Calu3 (cell line): Measurements from ENCODE around the gene STXBP4. TPM values are rescaled to one million over a fixed set of nuclear protein-coding genes. Genes with fewer than 3 reads are reported as not detected.

Source experiments
- BruUV-seq: library from RNA; stranded (reverse); fragments of 400-500 nt; replicated peaks from 2 replicates; lab custom pipeline; 2021; lab: Mats Ljungman, UMichigan
- CTCF ChIA-PET: fragments of 300-600 bp; sonication (Branson Sonifier 250); formaldehyde crosslinking; loops from one replicate; lab custom pipeline; 2022; ENCODE audit warnings: antibody characterized with exemption; lab: Charles Lee
- DNase-seq: peaks from one replicate; pipeline ENCODE4 v3.0.0; 2022
- H3K27ac Mint-ChIP-seq: one replicate; pipeline ENCODE4 v1.8.0; 2022; ENCODE audit warnings: mixed read lengths; ENCODE audit not compliant: unreplicated experiment
- H3K27me3 Mint-ChIP-seq: one replicate; pipeline ENCODE4 v1.8.0; 2022; ENCODE audit warnings: mixed read lengths; ENCODE audit not compliant: unreplicated experiment
- H3K36me3 Mint-ChIP-seq: one replicate; pipeline ENCODE4 v1.8.0; 2022; ENCODE audit warnings: mild to moderate bottlenecking, moderate library complexity, mixed read lengths; ENCODE audit not compliant: insufficient read depth, unreplicated experiment
- H3K4me1 Mint-ChIP-seq: one replicate; pipeline ENCODE4 v1.8.0; 2022; ENCODE audit warnings: mild to moderate bottlenecking, low read depth, mixed read lengths; ENCODE audit not compliant: unreplicated experiment
- H3K4me3 Mint-ChIP-seq: one replicate; pipeline ENCODE4 v1.8.0; 2022; ENCODE audit warnings: mild to moderate bottlenecking, low read depth, moderate library complexity, mixed read lengths; ENCODE audit not compliant: unreplicated experiment
- H3K9me3 Mint-ChIP-seq: one replicate; pipeline ENCODE4 v1.8.0; 2022; ENCODE audit warnings: low read depth, mixed read lengths; ENCODE audit not compliant: unreplicated experiment
- CTCF ChIP-seq: fragments of 200-600 bp; IDR thresholded peaks from one replicate; pipeline ENCODE4 v1.8.0; 2022; ENCODE audit warnings: antibody characterized with exemption; ENCODE audit not compliant: unreplicated experiment
- intact Hi-C: fragments of 100-400 bp; cut with micrococcal nuclease; formaldehyde crosslinking; loops from one replicate; pipeline ENCODE4 v1.10.0; 2022; ENCODE audit not compliant: unreplicated experiment
- total RNA-seq: library from RNA; stranded (reverse); gene quantifications from 2 replicates; pipeline ENCODE4 v1.2.3, GENCODE V29; 2022

Gene STXBP4
- total RNA-seq, 1 experiment from 2014 or later: 9.2 TPM

DNA sequence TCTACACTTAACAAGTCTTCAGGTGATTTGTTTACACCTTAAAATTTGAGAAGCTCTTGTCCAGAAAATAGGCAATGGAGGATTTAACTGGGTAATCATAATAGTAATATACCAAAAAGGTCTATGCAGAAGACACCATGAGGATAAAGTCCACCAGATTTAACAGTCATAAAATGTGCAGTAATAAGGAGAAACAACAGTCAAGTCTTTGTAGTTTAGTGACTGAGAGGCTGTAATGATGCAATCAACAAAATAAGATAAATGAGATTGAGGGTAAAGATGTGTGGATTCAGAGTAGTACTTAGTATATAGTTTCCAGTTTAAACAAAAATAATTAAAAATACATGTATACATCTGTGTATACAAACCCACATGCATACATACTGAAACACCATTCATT, 91.2 kb downstream of the STXBP4 start:
- H3K27ac Mint-ChIP-seq: no peak overlapping the region
- DNase-seq: no peak
- no TSS peak for BruUV-seq
- H3K36me3 Mint-ChIP-seq: no peaks in the 10 kb centered on the region
- intact Hi-C loops: loop anchor here (5.0 kb wide), 2 partner anchors 238 to 288 kb away; no protein-coding TSS in a partner anchor
- H3K9me3 Mint-ChIP-seq: no peaks in the 10 kb centered on the region
- TF ChIP-seq CTCF: no peak
- CTCF ChIA-PET: no interaction called here
- H3K27me3 Mint-ChIP-seq: no peaks in the 10 kb centered on the region
- no peaks in the 10 kb centered on the region for H3K4me1 Mint-ChIP-seq
- no peak overlapping the region for H3K4me3 Mint-ChIP-seq

DNA sequence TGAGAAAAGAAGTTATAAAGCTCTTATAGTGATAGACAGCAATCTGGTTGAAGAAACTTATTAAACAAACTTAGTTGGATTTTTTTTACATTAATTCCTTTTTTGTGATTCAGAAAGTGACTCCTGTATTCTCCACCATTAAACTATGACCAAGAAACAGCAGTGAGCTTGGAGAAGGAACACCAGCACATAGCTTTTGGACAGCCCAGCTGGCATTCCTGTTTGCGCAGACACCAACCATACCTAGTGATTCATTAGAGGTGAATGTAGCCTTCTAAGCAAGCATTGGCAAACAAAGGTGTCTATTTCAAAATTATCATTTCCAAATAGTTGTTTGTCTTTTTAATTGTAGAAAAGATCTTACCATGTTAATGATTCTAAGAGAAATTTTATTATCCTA, 94.4 kb downstream of the STXBP4 start:
- no peak for TF ChIP-seq CTCF
- Mint-ChIP-seq H3K9me3 (no peaks in the 10 kb centered on the region), H3K4me1 (no peaks in the 10 kb centered on the region), H3K27ac (no peak overlapping the region), H3K27me3 (no peaks in the 10 kb centered on the region), H3K4me3 (no peak overlapping the region), H3K36me3 (no peaks in the 10 kb centered on the region)
- intact Hi-C loops: no loop called here
- CTCF ChIA-PET: no interaction called here
- BruUV-seq: no TSS peak
- no peak for DNase-seq

GRCh38 chr17:55063885-55064874, 95.6 kb downstream of the STXBP4 start:
- H3K9me3 Mint-ChIP-seq: no peaks in the 10 kb centered on the region
- BruUV-seq: no TSS peak
- no peaks in the 10 kb centered on the region for H3K4me1 Mint-ChIP-seq
- H3K27ac Mint-ChIP-seq: no peak overlapping the region
- no peak for TF ChIP-seq CTCF
- CTCF ChIA-PET: no interaction called here
- H3K4me3 Mint-ChIP-seq: no peak overlapping the region
- no peaks in the 10 kb centered on the region for H3K27me3 Mint-ChIP-seq
- intact Hi-C loops: no loop called here
- DNase-seq: no peak
- no peaks in the 10 kb centered on the region for H3K36me3 Mint-ChIP-seq

DNA sequence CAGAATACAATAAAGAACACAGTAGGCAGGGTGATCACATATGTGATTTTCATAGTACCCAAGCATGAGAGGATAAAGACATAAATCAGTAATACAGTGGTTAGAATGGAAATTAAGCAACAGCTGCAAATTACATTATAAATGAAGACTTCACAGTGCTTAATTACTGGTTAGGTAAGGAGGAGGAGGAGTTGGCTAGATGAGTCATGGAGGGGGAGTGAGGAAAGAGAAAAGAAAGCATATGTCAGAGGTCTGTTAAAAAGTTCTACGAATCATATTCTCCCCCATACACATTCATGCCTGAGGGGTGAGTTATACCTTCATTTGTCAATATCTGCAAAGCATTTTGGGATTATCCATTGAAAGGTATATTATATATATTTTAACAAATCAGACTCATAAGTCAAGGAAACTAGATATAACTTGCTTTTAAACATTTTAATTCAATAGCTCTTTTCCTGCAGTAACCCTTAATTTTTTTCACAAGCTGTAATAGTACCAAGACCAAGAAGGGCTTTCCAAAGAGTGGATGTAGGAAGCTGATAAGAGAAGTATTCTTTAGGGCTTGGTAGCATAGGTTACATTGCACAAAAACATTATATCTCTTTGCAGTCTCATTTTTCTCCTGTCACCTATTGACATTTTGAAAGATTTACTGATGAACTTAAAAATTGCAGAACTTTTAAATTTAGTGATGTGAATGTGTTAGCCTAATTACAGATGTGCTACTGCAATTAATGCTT, 99.3 kb downstream of the STXBP4 start:
- CTCF ChIA-PET: no interaction called here
- intact Hi-C loops: no loop called here
- no peak for DNase-seq
- no peak overlapping the region for H3K27ac Mint-ChIP-seq
- H3K4me1 Mint-ChIP-seq: no peaks in the 10 kb centered on the region
- no peaks in the 10 kb centered on the region for H3K36me3 Mint-ChIP-seq
- H3K9me3 Mint-ChIP-seq: no peaks in the 10 kb centered on the region
- no peak for TF ChIP-seq CTCF
- no peak overlapping the region for H3K4me3 Mint-ChIP-seq
- no TSS peak for BruUV-seq
- H3K27me3 Mint-ChIP-seq: no peaks in the 10 kb centered on the region
